Myocyte (in vitro differentiated cells): Measurements from ENCODE around the gene PDE8A. TPM values are rescaled to one million over a fixed set of nuclear protein-coding genes. Genes with fewer than 3 reads are reported as not detected.
A peak's percentile ranks its signal among the peaks of the same experiment; 100 is the strongest.
"Not testable (repeated sequence)": the region's sequence is repeated elsewhere in the genome, so short reads cannot be mapped to it uniquely, and the experiment has no call there.

ENCODE experiments used
- DNase-seq: peaks from one replicate; pipeline ENCODE4 v3.0.0-alpha.2; 2012; ENCODE audit warnings: low read depth
- total RNA-seq: library from RNA; depleted of rRNA; stranded (reverse); fragments of >200 nt; gene quantifications from 2 replicates; pipeline ENCODE4 v1.2.3, GENCODE V29; 2014

The PDE8A gene
- total RNA-seq, 1 donor from 2014 or later, result 6.8 TPM

DNA sequence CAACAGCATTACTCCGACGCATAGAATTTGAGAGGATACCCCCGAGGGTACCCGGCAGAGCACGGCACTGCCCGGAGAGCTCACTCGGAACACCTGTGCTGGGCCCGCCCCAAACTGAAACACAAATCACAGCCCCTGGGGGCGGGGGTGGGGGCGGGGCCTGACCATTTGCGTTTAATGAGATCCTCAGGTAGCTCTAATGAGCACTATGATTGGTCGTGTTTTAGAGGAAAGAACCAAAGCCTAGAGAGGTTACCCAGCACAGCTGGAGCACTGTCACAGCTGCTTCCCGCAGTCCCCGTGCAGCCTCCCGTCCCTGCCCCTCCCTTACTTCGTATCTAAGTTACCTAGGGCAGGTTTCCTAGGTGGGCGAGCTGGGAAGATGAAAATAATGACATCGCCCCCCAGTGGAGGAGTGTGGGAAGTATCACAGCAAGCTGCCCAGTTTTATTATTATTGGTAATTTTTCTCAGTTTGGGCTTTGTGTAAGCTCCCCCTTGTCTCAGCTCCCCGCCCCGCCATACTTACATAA is 187.1 kb downstream of the PDE8A start:
- no peak for DNase-seq

DNA sequence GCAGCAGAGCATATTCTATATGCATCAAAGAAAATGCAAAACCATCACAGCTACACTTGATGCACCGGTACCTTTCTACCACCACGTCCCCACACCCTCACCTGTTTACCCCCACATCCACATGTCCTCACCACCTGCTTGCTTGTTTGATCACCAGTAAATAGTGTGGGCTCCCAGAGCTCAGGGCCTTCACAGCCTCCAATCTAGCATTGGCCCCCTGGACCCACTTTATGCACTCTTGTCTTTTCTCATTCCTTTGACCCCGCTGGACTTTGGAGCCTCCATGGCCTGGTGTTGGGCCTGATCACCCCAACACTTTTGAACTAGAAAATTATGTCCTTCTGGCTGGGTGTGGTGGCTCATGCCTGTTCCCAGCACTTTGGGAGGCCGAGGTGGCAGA is 190.1 kb downstream of the PDE8A start:
- no peak for DNase-seq

DNA sequence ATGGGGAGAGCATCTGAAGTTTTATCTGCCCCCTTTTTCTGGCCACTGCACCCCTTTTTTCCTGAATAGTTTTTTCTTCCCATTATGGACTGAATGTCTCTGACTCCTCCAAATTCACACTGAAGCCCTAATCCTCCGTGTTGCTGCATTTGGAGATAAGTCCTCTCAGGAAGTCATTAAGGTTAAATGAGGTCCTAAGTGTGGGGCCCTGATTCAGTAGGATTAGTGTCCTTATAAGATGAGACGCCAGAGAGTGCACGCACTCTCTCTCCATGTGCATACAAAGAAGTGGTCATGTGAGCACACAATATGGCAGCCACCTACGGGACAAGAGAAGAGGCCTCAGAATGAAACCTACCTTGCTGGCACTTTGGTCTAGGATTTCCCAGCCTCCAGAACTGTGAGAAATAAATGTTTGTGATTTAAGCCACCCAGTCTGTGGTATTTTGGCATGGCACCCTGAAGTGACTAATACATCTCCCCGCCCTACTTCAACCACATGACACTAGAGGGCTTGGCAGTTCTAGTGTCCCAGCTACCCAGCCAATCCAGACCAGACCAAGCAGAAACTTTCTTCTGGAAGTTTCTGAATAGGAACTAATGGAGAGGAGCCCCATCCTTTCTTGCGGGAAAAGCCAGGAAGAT is 191.3 kb downstream of the PDE8A start:
- DNase-seq, result no peak

DNA sequence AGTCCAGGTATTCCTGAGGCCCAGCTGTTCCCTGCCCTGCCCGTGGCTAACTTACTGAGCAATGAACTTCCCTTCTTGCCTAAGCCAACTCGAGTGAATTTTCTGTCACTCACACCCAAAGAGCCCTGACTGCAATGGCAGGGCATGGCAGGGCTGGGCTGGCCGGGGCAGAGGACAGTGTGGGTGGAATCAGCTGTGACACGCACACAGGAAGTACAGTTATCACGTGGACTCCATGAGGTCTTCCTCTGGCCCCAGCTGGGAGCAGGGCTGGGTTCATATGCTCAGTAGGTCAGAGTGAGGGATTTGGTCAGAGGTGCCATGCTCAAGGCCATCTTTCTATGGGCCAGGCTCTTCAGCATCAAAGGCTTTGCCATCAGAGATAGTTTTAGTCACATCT is 192.0 kb downstream of the PDE8A start:
- not testable (repeated sequence) for DNase-seq

DNA sequence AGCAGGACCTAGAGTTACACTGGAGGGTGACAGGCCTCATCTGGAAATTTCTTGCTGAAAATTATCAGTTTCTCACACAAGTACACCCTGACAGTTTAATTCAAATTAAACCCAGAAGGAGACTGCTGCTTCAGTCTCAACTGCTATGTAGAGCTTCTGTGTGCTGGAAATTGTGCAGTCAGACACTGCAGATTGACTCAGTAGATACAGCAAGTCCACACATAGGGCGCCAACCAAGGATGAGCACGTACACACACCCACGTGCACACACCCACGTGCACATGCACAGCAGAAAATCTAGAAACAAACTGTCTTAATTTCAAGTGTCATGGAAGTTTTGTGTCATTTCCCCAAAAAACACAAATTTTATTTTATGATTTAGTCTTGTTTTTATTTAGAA is 192.9 kb downstream of the PDE8A start:
- DNase-seq, result no peak

DNA sequence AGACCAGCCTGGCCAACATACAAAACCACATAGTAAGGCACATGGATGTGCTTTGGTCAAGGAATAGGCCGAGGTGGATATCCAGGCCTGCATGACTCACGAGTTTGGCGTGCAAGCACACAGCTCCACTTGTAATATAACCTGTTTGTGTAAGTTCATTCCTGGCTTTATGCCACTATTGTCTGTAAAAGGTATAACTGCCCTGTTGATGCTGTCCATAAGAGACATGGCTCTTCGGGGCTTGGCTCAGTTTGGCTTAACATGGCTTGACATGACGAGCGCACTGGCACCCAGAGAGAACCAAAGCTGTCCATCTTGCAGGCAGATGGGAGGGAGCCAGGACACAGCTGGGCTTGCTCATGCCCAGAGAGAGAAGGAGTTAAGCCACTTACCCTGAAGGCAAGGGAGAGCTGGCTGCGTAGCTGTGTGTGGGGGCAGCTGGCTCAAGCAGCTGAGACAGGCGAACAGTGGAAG is 195.4 kb downstream of the PDE8A start:
- DNase-seq, result peak; percentile 86

DNA sequence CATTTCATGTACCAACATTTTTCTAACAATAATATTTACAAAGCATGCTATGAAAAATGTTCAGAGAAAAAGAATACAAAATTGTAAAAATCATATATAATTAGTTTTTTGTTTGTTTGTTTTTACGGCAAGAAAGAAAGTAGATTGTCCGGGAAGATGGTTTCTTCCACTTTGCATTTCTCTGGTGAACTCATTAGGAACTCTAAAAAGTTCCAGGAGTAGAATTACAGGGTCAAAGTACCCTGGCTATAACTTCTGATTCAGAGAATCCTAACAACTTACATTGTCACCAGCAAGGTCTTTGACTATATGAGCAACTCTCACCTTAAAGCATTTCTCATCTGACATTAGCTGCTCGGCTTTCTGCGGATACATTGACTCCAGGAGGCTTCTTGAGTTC is 196.7 kb downstream of the PDE8A start:
- DNase-seq, result no peak

DNA sequence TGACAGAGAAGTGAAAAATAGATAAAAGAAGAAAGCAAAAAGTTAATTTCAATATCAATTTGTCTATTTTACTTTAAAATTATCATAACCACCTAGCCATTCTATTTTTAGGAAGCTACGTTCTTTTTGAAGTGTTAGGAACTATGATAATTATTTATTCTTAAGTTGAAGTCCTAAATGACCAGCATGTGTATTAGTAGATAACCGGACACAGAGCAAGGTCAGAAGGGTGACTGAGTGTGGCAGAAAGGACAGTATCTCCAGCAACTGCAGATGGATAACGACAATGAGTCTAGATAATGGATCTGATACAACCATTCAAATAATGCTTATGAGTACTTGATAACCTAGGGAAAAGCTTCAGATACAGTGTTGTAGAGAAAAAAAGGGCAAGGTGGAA is 198.0 kb downstream of the PDE8A start:
- DNase-seq, result no peak

DNA sequence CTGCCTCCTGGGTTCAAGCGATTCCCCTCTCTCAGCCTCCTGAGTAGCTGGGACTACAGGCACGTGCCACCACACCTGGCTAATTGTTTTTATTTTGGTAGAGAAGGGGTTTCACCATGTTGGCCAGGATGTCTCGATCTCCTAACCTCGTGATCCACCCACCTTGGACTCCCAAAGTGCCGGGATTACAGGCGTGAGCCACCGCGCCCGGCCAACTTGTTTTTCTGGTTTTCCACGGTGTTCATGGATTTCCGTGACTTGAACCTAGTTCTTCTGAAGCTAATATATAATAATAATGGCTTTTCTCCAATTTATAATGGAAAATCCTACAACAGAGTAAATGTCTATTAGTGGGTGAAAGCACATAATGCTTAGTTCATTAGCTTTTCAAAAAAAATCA is 203.7 kb downstream of the PDE8A start:
- DNase-seq, result not testable (repeated sequence)

DNA sequence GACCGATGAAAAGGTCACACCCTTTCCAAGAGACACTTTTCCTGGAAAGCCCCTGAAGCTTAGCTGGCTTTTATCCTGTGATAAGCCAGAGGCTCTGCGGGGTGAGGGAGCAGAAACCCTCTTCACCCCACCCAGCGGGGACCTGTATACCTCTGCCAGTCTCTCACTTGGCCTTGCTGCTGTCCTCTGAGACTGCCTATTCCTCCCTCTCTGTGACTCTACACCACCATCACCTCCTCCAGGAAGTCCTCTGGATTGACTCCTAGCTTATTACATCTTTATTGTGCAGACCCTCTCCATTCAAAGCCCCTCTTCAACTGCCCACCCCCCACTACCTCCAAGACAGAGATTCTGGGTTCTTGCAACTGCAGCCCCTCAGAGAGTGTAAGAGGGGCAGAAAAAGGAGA is 206.5 kb downstream of the PDE8A start:
- DNase-seq, result not testable (repeated sequence)

Other genes with a start within 250 kb of the PDE8A start
- gene ZNF592, start 233.3 kb upstream of the PDE8A start, total RNA-seq, result 13.3 and 13.7 TPM in 2 replicates
- gene ALPK3, start 164.5 kb upstream of the PDE8A start, total RNA-seq, result 172 and 190 TPM in 2 replicates
- not detected in 2 replicates for gene SLC28A1, start 97.2 kb upstream of the PDE8A start, total RNA-seq